GM10248 (cell line): ENCODE measurements around the gene MOB3A.

Experiments used
- CTCF ChIA-PET: fragments of 300-600 bp; sonication (Branson Sonifier 250); formaldehyde crosslinking; extraction: SDS; loops from one replicate; lab custom pipeline; 2021; ENCODE audit warnings: antibody characterized with exemption; lab: Yijun Ruan, JAX
- POLR2A ChIA-PET: fragments of 350-650 bp; sonication (Branson Sonifier 250); formaldehyde crosslinking; extraction: SDS; loops from one replicate; lab custom pipeline; 2020; ENCODE audit warnings: antibody characterized with exemption; lab: Yijun Ruan, JAX
- DNase-seq: peaks from one replicate; pipeline ENCODE4 v3.0.0; 2012; ENCODE audit errors: extremely low spot score
- CTCF ChIP-seq: IDR thresholded peaks from 2 replicates; pipeline ENCODE4 v1.5.1; 2012; ENCODE audit warnings: mild to moderate bottlenecking, low read depth; ENCODE audit errors: extremely low read depth, missing control alignments, control extremely low read depth

MOB3A gene

GRCh38 chr19:2046046-2046907, 49.8 kb downstream of the MOB3A start:
- TF ChIP-seq CTCF = no peak
- POLR2A ChIA-PET = no interaction called here
- CTCF ChIA-PET = interaction anchor here (1.4 kb wide), 1 partner anchor 10 kb away, joined by 5 read pairs; no protein-coding TSS in a partner anchor
- no peak for DNase-seq

- POLR2A ChIA-PET = no interaction called here
- TF ChIP-seq CTCF = no peak
- CTCF ChIA-PET = no interaction called here
- no peak for DNase-seq
Measured at GRCh38 chr19:2045501-2046045, 50.6 kb downstream of the MOB3A start.

GRCh38 chr19:2044709-2045500, 51.2 kb downstream of the MOB3A start:
- DNase-seq = no peak
- TF ChIP-seq CTCF = no peak
- ChIA-PET CTCF (no interaction called here), POLR2A (interaction anchor here (0.6 kb wide), 1 partner anchor 39 kb away, joined by 4 read pairs; no protein-coding TSS in a partner anchor)

GRCh38 chr19:2043961-2044708, 52.0 kb downstream of the MOB3A start:
- peak; percentile 10 for TF ChIP-seq CTCF
- DNase-seq = no peak
- ChIA-PET POLR2A (interaction anchor here (0.6 kb wide), 2 partner anchors 38 to 43 kb away, joined by 3 to 4 read pairs; no protein-coding TSS in a partner anchor), CTCF (interaction anchor here (2.4 to 3.4 kb wide), 2 partner anchors 8 to 26 kb away, joined by 9 to 12 read pairs; no protein-coding TSS in a partner anchor)

GRCh38 chr19:2043251-2043641, 52.9 kb downstream of the MOB3A start:
- ChIA-PET POLR2A (interaction anchor here (0.6 to 1.7 kb wide), 4 partner anchors 8 to 44 kb away, joined by 3 to 13 read pairs (median 4); partner anchors contain the start of gene MKNK2), CTCF (interaction anchor here (0.8 to 3.4 kb wide), 6 partner anchors 9 to 49 kb away, joined by 3 to 12 read pairs (median 4); no protein-coding TSS in a partner anchor)
- DNase-seq = no peak
- TF ChIP-seq CTCF = no peak
